H9 (cell line): Measurements from ENCODE around the gene CPAMD8. TPM values are rescaled to one million over a fixed set of nuclear protein-coding genes. Genes with fewer than 3 reads are reported as not detected.

Source experiments
- DNase-seq: peaks from one replicate; pipeline ENCODE4 v3.0.0-alpha.2; 2017
- H2AFZ ChIP-seq: one replicate; pipeline ENCODE4 v1.6.1; 2013; ENCODE audit warnings: mild to moderate bottlenecking, low read length, control low read depth, moderate library complexity
- H2AK5ac ChIP-seq: 2 replicates; pipeline ENCODE4 v1.6.1; 2013; ENCODE audit warnings: low read length, control low read depth, mixed read lengths; ENCODE audit not compliant: insufficient read length
- H2BK120ac ChIP-seq: one replicate; pipeline ENCODE4 v1.6.1; 2013; ENCODE audit warnings: low read depth, mild to moderate bottlenecking, low read length, control low read depth, inconsistent platforms; ENCODE audit not compliant: poor library complexity, severe bottlenecking
- H2BK12ac ChIP-seq: 2 replicates; pipeline ENCODE4 v1.6.1; 2013; ENCODE audit warnings: low read length, control low read depth, mixed read lengths, low read depth; ENCODE audit not compliant: insufficient read length
- H2BK15ac ChIP-seq: 2 replicates; pipeline ENCODE4 v1.6.1; 2013; ENCODE audit warnings: low read depth, low read length, control low read depth
- H2BK20ac ChIP-seq: one replicate; pipeline ENCODE4 v1.6.1; 2013; ENCODE audit warnings: low read depth, mild to moderate bottlenecking, low read length, control low read depth, inconsistent platforms; ENCODE audit not compliant: poor library complexity, severe bottlenecking
- H2BK5ac ChIP-seq: 2 replicates; pipeline ENCODE4 v1.6.1; 2013; ENCODE audit warnings: low read length, control low read depth, mixed read lengths; ENCODE audit not compliant: insufficient read length
- H3K14ac ChIP-seq: 2 replicates; pipeline ENCODE4 v1.6.1; 2013; ENCODE audit warnings: low read length, control low read depth; ENCODE audit not compliant: insufficient read depth
- H3K18ac ChIP-seq: 2 replicates; pipeline ENCODE4 v1.6.1; 2013; ENCODE audit warnings: low read depth, mild to moderate bottlenecking, mixed read lengths, low read length, control low read depth; ENCODE audit not compliant: insufficient read length
- H3K23ac ChIP-seq: 2 replicates; pipeline ENCODE4 v1.6.1; 2013; ENCODE audit warnings: low read length, control low read depth, mixed read lengths, low read depth; ENCODE audit not compliant: insufficient read length
- H3K23me2 ChIP-seq: 2 replicates; pipeline ENCODE4 v1.6.1; 2013; ENCODE audit warnings: low read depth, mild to moderate bottlenecking, mixed read lengths, low read length, control low read depth; ENCODE audit not compliant: insufficient read length, poor library complexity, severe bottlenecking
- H3K27ac ChIP-seq: 2 replicates; pipeline ENCODE4 v1.5.1; 2013; ENCODE audit warnings: low read length, control low read depth, mixed read lengths, low read depth; ENCODE audit not compliant: insufficient read length
- H3K27me3 ChIP-seq: 2 replicates; pipeline ENCODE4 v1.6.1; 2013; ENCODE audit warnings: low read length, control low read depth, inconsistent platforms; ENCODE audit not compliant: insufficient read depth
- H3K4ac ChIP-seq: 2 replicates; pipeline ENCODE4 v1.6.1; 2013; ENCODE audit warnings: low read depth, mild to moderate bottlenecking, control low read depth, inconsistent platforms, low read length, moderate library complexity
- H3K4me1 ChIP-seq: 2 replicates; pipeline ENCODE4 v1.6.1; 2013; ENCODE audit warnings: low read length, control low read depth, inconsistent platforms; ENCODE audit not compliant: insufficient read depth
- H3K4me2 ChIP-seq: 2 replicates; pipeline ENCODE4 v1.6.1; 2013; ENCODE audit warnings: low read length, control low read depth, mixed read lengths; ENCODE audit not compliant: insufficient read length, insufficient read depth
- H3K56ac ChIP-seq: 2 replicates; pipeline ENCODE4 v1.6.1; 2013; ENCODE audit warnings: low read depth, mild to moderate bottlenecking, mixed read lengths, low read length, control low read depth; ENCODE audit not compliant: insufficient read length
- H3K79me1 ChIP-seq: 2 replicates; pipeline ENCODE4 v1.6.1; 2013; ENCODE audit warnings: low read depth, mild to moderate bottlenecking, moderate library complexity, low read length, control low read depth, inconsistent platforms; ENCODE audit not compliant: insufficient read depth, poor library complexity, severe bottlenecking
- H3K79me2 ChIP-seq: 2 replicates; pipeline ENCODE4 v1.6.1; 2013; ENCODE audit warnings: low read length, control low read depth, inconsistent platforms; ENCODE audit not compliant: insufficient read depth
- H3K9ac ChIP-seq: 2 replicates; pipeline ENCODE4 v1.6.1; 2013; ENCODE audit warnings: low read length, control low read depth, mixed read lengths; ENCODE audit not compliant: insufficient read length; ENCODE audit errors: extremely low read depth
- H3K9me3 ChIP-seq: one replicate; pipeline ENCODE4 v1.6.1; 2013; ENCODE audit warnings: low read depth, low read length, inconsistent platforms; ENCODE audit not compliant: control insufficient read depth
- H3T11ph ChIP-seq: one replicate; pipeline ENCODE4 v1.6.1; 2013; ENCODE audit warnings: mild to moderate bottlenecking, low read length, control low read depth, inconsistent platforms
- H4K20me1 ChIP-seq: one replicate; pipeline ENCODE4 v1.6.1; 2013; ENCODE audit not compliant: control insufficient read depth, insufficient read length, insufficient read depth
- H4K5ac ChIP-seq: 2 replicates; pipeline ENCODE4 v1.6.1; 2013; ENCODE audit warnings: low read depth, mild to moderate bottlenecking, mixed read lengths, low read length, control low read depth; ENCODE audit not compliant: insufficient read length
- H4K8ac ChIP-seq: replicated peaks from 2 replicates; pipeline ENCODE4 v1.6.1; 2013; ENCODE audit warnings: low read length, control low read depth, mixed read lengths, low read depth; ENCODE audit not compliant: insufficient read length
- H4K91ac ChIP-seq: 2 replicates; pipeline ENCODE4 v1.6.1; 2013; ENCODE audit warnings: low read depth, mild to moderate bottlenecking, moderate library complexity, mixed read lengths, low read length, control low read depth; ENCODE audit not compliant: insufficient read length
- H3K27ac Mint-ChIP-seq, 3 experiments: 2 replicates in 2 of 3; 3 replicates in 1 of 3; pipeline ENCODE4 v1.8.0; 2020 to 2021; ENCODE audit warnings: mixed read lengths in 3 of 3, mild to moderate bottlenecking in 1 of 3, moderate library complexity in 1 of 3
- H3K27me3 Mint-ChIP-seq: 2 replicates; pipeline ENCODE4 v1.8.0; 2021; ENCODE audit warnings: low read depth, mild to moderate bottlenecking, moderate library complexity, mixed read lengths
- H3K36me3 Mint-ChIP-seq, 3 experiments: 2 replicates in 2 of 3; 3 replicates in 1 of 3; pipeline ENCODE4 v1.8.0; 2020 to 2021; ENCODE audit warnings: low read depth in 3 of 3, mixed read lengths in 3 of 3; ENCODE audit not compliant: insufficient read depth in 1 of 3
- H3K4me1 Mint-ChIP-seq, 2 experiments: 2 replicates each; pipeline ENCODE4 v1.8.0; 2020; ENCODE audit warnings: mixed read lengths in 2 of 2
- H3K4me3 Mint-ChIP-seq, 2 experiments: 2 replicates in 1 of 2; 3 replicates in 1 of 2; pipeline ENCODE4 v1.8.0; 2020 to 2021; ENCODE audit warnings: mild to moderate bottlenecking in 2 of 2, mixed read lengths in 2 of 2, moderate library complexity in 1 of 2
- H3K9me3 Mint-ChIP-seq, 2 experiments: 2 replicates in 1 of 2; 3 replicates in 1 of 2; pipeline ENCODE4 v1.8.0; 2020; ENCODE audit warnings: mild to moderate bottlenecking in 2 of 2, mixed read lengths in 2 of 2, moderate library complexity in 1 of 2
- CTCF ChIP-seq: fragments of 200-600 bp; sonication (generic); conservative IDR thresholded peaks from 3 replicates; pipeline ENCODE4 v1.8.0; 2021; ENCODE audit warnings: antibody characterized with exemption, mild to moderate bottlenecking
- WGBS: extraction: QIAGEN DNeasy Blood & Tissue Kit; methylation state at CpG from one replicate; pipeline ENCODE4 v1.1.7; 2013; ENCODE audit warnings: missing lambda C conversion rate, low lambda C conversion rate, mixed read lengths; ENCODE audit not compliant: insufficient read length; ENCODE audit errors: extremely low coverage; 5-methylcytosine and 5-hydroxymethylcytosine counted together
- total RNA-seq: library from RNA; stranded (reverse); gene quantifications from 2 replicates; pipeline ENCODE4 v1.2.1, GENCODE V29; 2021

Gene CPAMD8
- total RNA-seq, 1 experiment from 2014 or later = 12.0 TPM

GRCh38 chr19:16860118-16860517 lies 166.5 kb downstream of the CPAMD8 start:
- no peak overlapping the region for H3K27ac ChIP-seq
- H3K9me3 Mint-ChIP-seq = no peaks in the 10 kb centered on the region
- no peak for DNase-seq
- no peak overlapping the region for H4K5ac ChIP-seq
- no peak overlapping the region for H3K4me2 ChIP-seq
- H3K56ac ChIP-seq = no peak overlapping the region
- no peaks in the 10 kb centered on the region for H3K23me2 ChIP-seq
- H3K14ac ChIP-seq = no peak overlapping the region
- H3K4me3 Mint-ChIP-seq = no peak overlapping the region
- H3K4ac ChIP-seq = no peak overlapping the region
- H3K79me1 ChIP-seq = no peaks in the 10 kb centered on the region
- no peak for TF ChIP-seq CTCF
- H3K27me3 ChIP-seq = no peaks in the 10 kb centered on the region
- H2BK15ac ChIP-seq = no peak overlapping the region
- H2BK20ac ChIP-seq = no peak overlapping the region
- H3K79me2 ChIP-seq = no peaks in the 10 kb centered on the region
- H4K8ac ChIP-seq = no peak overlapping the region
- H3K23ac ChIP-seq = no peak overlapping the region
- no peak overlapping the region for H3K18ac ChIP-seq
- H3K9ac ChIP-seq = no peak overlapping the region
- H3T11ph ChIP-seq = no peak overlapping the region
- H3K27me3 Mint-ChIP-seq = no peaks in the 10 kb centered on the region
- H4K91ac ChIP-seq = no peak overlapping the region
- peak overlapping the region in 2 of 3 experiments; percentile 79 to 90; a peak in 4 of 7 replicates for H3K27ac Mint-ChIP-seq
- no peaks in the 10 kb centered on the region for H3K4me1 Mint-ChIP-seq
- H2BK12ac ChIP-seq = no peak overlapping the region
- no peaks in the 10 kb centered on the region for H4K20me1 ChIP-seq
- no CpG with 5 or more reads among the region's 20 CpGs for WGBS
- no peak overlapping the region for H2BK5ac ChIP-seq
- no peak overlapping the region for H2AFZ ChIP-seq
- H3K9me3 ChIP-seq = no peaks in the 10 kb centered on the region
- H3K36me3 Mint-ChIP-seq = peaks cover 17 to 53% (median 48%) of the 10 kb centered on the region in 3 experiments; a peak in 6 of 7 replicates
- H2BK120ac ChIP-seq = no peak overlapping the region
- no peaks in the 10 kb centered on the region for H3K4me1 ChIP-seq
- H2AK5ac ChIP-seq = no peak overlapping the region
